RKO (cell line): ENCODE data around the gene FYCO1.
"Not testable (repeated sequence)": the region's sequence is repeated elsewhere in the genome, so short reads cannot be mapped to it uniquely, and the experiment has no call there.

Source experiments
- DNase-seq: peaks from one replicate; pipeline ENCODE4 v3.0.0-alpha.2; 2016; ENCODE audit warnings: low spot score

The FYCO1 gene

GRCh38 chr3:46010519-46011113 is 15.0 kb upstream of the FYCO1 start:
- DNase-seq, result no peak

DNA sequence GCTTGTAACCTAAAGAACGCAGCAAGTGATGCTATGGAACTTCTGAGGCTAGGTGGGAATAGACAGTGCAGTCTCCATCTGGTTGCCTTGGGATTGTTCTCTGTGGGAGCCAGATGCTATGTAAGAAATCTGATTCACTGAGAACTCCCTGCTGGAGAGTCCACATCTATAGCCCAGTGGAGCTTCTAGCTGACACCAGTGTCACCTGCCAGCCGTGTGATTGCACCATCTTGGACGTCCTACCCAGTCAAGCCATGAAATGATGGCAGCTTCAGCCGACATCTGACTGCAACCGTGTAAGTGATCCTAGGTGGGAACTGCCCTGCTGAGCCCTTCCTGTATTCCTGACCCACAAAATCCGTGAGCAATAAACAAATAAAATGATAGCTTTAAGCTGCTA is 12.4 kb upstream of the FYCO1 start:
- no peak for DNase-seq

DNA sequence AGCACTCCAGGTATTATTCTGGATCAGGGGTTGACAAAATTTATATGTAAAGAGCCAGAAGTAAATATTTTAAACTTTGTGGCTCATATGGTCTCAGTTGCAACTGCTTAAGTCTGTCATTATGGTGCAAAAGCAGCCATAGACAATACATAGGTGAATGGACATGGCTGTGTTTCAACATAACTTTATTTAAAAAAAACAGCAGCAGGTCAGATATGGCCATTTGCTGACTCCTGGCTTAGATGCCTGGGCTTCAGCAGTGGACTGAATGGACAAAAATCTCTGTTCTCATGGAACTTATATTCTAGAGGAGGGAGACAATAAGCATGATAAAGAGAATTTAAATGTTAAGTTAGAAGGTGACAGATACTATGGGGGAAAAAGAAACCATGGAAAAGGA is 11.7 kb upstream of the FYCO1 start:
- DNase-seq, result no peak

- DNase-seq, result no peak
Measured at GRCh38 chr3:46006238-46007032, 10.8 kb upstream of the FYCO1 start.

DNA sequence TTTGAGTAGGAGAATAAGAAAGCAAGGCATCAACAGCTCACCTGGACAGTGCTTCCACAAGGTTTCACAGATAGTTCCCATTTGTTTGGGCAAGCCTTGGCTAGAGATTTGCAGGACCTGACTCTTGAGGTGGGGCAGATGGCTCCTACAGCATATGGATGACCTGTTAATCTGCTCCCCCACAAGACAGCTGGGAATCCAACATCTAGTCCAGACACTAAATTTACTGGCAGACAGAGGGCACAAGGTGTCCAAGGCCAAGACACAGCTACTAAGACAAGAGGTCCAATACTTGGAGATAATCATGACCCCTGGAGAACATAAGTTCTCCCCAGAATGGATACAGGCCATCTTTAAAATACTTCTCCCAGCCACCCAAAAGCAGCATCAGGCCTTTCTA is 8.1 kb upstream of the FYCO1 start:
- DNase-seq, result not testable (repeated sequence)

- DNase-seq, result no peak
Measured at GRCh38 chr3:46001178-46001577, 5.6 kb upstream of the FYCO1 start.

- DNase-seq, result no peak
Measured at GRCh38 chr3:45997942-45998341, 2.3 kb upstream of the FYCO1 start.

- not testable (repeated sequence) for DNase-seq
Measured at GRCh38 chr3:45997499-45997898, 1.9 kb upstream of the FYCO1 start.

DNA sequence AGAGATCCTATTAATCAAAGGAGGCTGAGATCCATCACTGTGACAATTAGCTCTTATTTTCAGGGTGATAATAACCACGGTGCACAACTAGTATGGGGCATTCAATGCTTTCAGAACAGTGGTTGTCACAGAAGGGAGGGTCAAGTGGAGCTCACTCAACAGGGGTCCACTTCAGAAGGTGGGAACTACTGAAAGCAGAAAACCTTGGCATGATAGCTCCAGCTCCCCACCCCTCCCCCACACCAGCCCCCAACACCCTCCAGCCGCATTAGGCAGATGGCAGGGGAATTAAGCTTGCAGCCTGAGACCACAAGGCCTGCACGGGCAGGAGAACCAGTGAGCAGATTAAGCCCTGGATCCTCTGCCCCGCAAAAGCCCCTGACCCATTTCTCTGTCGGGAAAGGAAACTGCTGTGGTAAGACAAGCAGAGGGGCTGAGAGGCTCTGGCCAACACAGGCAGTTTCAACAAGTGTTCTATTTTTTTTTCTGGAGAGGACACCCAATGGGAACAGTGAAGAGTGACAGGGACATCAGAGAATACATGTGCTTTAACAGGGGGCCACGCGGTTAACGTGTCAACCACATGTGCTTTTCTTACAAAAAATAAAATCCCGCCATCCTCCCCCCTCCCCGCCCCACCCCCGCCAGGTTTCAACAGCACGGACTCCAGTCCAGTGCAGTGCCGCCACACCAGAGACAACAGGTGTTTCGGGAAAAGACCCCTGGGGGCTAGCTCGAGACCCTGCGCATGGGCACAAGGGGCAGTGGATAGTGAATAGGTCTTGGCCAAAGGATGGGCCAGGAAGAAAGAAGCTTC is 997 bp downstream of the FYCO1 start:
- peak; percentile 51 for DNase-seq

GRCh38 chr3:45993421-45994027 is 2.1 kb downstream of the FYCO1 start:
- DNase-seq, result no peak

DNA sequence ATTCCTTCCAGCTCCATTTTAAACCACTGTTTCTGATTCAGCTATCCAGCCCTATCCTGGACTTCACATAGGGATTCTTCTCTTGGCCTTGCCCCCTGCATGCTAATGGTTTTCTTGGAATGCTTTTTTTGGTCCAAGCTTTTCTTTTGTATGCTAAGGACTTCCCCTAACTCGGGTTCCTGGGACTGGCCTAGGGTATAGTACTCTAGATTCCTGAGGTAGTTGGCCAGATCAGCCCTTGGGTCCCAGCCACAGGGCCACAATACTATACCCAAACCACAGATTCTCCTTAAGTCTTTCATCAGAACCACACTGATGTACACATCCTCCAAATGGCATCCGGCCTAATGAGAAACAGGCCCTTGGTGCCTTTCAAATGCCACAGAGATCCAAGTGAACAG is 2.8 kb downstream of the FYCO1 start:
- no peak for DNase-seq

GRCh38 chr3:45992133-45992729 is 3.4 kb downstream of the FYCO1 start:
- DNase-seq, result no peak

DNA sequence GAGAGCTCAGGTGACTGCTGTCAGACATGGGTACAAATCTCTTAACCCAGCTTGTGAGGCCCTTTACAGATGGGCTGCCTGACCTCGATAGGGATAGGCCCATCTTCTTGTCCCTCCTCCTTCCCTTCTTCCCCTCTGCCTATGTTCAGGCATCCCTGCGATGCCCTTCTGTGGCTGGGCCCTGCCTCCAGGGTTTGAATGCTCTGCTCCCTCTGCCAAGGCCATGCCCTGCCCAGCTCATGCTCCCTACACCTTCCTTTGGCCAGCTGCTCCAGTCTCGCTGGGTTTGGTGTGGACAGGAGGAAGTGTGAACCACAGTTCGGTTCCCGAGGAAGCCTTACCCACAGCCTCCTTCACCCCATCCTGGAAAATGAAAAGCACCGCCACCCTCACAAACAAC is 4.3 kb downstream of the FYCO1 start:
- DNase-seq, result no peak

DNA sequence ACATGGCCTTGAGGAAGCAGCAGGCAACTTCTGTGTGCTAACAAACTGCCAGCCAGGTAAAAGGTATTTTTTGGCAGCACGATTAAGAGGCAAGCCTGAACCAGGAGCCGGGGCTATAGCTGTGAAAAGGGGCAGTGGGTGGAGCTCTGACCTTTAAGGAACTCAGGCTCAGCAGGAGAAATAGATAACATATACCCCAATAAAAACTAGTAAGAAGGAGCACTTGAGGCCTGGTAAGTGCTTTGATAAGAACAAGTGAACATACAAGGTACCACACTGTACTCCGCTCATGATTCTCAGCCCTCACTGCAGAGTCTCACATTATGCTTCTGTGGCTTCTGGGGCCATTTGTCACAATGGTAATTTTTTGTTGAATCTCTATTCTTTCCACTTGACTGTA is 5.4 kb downstream of the FYCO1 start:
- no peak for DNase-seq

GRCh38 chr3:45988804-45989203 is 6.8 kb downstream of the FYCO1 start:
- DNase-seq, result peak; percentile 74

DNA sequence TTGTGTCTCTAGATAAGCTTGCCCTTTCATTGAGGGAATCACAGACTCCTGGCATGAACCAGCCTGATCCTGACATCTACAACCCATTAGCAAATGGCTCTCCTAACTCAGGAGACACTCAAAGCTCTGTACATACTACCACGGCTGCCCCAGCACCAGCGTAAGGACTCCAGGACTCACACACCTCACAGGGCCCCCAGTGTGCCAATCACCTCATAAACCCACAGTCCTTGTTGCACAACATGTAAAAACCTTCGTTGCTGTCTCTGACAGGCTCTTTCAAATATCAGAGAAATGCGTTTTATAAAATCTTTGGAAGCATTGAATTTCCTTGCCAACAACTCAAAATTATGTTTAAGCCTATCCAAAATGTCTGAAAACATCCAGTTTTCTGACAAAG is 7.3 kb downstream of the FYCO1 start:
- DNase-seq, result no peak

DNA sequence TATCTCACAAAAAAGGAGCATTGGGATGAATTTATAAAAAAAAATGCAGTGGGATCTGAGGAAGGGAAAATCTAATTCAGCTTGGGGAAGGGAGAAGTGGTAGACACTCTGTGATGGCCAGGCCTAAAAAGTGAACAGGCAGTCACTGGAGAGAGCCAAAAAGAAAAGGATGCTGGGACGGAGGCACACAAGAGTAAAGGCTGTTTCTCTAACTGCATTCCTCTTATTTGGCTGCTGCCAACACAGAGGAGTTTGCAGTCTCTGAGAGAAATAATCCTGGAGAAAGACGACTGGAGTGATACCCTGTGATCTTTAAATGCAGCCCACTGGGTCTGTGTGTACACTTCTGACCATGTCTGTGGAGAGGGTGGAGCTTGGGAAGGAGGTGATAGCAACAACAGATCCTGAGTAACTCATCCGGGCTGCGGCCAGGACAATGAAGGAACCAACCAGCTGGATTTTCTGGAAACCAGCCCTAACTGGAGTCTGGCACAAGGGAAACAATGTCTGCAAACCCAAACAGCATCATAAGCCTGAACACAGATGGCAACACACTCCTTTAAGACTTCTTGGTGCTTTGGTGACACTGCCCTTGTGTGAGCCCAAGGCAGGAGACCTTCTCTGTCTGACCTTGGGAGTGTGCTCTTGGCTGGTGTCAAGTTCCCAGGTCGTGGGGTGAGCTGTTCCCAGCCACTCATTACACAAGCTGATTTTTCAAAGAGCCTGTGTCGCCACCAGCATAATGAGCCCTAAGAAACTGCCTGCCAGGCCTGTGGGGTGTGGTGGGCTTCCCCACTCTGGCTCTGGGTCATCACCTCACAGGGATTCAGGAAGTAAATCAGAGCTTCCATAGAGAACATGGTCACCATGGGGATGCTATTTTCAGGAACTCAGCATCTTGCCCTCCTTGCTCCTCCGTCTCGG is 8.0 kb downstream of the FYCO1 start:
- no peak for DNase-seq

- no peak for DNase-seq
Measured at GRCh38 chr3:45986303-45986982, 9.2 kb downstream of the FYCO1 start.

- no peak for DNase-seq
Measured at GRCh38 chr3:45985532-45986302, 9.9 kb downstream of the FYCO1 start.
